IPS DF 4.7 (cell line): ENCODE measurements around the gene PICALM.

Experiments used
- DNase-seq: peaks from one replicate; pipeline ENCODE4 v3.0.0-alpha.2; 2013; ENCODE audit warnings: low spot score; ENCODE audit errors: extremely low read depth

PICALM gene

DNA sequence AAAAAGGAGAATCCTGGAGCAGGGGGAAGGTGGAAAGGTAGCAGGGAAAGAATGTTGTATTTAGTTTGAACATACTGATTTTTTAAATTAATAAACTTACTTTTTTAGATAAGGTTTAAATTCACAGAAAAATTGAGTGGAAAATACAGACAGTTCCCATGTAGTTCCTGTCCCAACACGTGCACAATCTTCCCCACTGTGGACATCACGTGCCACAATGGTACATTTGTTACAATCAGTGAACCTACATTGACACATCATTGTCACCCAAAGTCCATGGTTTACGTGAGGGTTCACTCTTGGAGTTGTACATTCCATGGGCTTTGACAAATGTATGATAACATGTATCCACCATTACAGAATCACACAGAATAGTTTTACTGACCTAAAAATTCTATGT lies 10.5 kb upstream of the PICALM start:
- no peak for DNase-seq

- no peak for DNase-seq
Measured at GRCh38 chr11:86073948-86074347, 5.1 kb upstream of the PICALM start.

GRCh38 chr11:86072211-86072610 lies 3.3 kb upstream of the PICALM start:
- DNase-seq = no peak

DNA sequence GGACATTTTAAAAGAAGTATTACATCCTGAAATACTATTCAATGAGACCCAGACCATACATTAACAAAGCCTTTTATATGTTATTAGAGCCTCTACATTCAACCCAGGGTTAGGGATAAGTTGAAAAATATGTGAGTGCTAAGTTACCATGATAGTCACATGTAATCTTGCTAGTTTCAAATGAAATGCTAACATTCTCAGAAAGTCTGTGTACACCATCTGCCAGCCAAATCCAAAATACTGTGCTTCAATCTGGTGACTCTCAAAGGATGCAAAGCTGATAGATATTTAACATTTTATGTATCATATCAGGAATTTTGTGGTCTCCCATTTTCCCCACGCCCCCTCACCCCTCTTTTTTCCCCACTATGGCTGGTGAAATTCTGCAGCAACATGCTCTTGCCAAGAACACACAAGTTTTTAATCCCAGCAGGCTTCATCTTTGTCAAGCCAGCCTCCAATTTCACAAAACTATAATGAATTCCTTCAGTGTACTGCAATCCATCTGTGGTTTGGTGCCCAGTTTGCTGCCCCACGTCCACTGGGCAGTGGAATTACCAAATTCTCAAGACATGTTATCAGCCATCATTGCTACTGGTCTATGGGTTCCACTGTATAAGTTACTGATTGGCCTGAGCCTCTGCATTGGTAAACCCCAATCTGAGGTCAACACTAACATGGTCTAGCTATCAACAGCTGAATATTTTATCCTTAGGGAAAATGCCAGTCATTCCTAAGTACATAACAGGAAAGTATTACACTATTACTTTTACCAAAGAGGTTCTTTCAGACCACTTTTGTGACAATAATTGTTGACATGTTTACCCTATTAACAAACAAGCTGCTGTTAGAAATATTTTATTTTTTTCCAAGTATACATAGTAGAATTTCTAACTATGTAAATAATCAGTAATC lies 1.5 kb upstream of the PICALM start:
- DNase-seq = no peak

DNA sequence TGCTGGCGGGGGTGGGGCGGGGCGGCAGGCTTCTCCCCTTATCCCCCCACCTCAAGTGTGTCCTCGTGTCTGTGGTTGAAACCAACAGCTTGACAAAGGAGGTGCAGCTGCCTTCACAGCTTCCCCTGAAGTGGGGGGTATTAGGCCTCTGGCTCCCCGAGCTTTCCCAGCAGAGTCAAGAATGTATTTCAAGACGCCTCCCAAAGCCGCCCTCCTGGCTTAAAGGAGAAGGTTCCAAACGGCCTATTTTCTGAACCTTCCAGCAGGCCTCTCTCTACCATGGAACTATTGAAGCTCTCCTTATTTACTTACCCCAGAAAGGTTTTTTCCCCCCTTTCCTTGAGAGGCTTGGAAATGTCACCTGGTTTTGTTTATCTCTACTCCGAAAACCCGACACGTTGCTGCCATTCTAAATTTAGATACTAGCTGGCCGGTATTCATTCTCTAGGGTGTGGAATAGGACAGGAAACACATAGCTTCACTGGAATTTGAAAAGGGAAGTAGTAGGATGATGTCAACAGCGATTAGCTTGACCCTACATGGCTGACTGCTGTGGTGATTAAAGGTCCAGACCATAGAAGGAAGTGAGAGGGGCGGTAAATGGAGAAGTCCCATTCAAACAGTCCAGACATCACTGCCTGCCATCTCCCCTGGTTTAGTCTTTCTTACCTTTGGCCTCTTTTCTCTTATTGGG lies 671 bp upstream of the PICALM start:
- peak; percentile 44 for DNase-seq

DNA sequence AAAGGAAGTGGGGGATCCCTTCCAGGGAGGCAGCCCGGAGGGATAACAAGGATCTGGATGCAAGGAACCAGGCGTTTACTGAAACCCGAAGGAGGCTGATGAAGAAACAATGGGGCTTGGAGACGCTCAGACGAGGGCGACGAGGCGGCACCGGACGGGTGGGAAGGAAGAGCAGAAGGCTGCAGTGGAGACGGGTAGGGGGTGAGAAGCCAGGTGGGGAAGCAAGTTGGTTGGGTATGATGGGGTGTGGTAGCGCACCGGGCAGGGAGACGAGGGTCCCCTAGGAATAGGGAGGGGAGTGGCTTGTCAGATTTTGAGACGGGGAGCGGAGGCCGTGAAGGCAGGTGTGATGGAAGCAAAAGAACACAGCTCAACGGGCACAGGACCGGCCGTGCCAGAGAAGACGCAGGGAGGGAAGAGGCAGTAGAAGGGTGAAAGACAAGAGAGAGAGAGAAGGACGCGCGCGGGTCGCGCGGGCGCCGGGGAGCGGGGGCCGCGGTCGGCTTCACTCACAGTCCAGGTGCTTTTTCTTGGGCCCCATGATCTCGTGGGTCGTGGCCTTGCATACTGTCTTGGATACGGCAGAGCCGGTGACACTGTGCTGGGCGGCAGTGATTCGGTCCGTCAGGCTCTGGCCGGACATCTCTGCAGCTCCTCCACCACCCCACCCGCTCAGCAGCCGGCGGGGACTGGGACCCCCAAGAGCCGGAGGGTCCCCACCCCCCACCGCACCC lies 579 bp downstream of the PICALM start:
- no peak for DNase-seq

- DNase-seq = no peak
Measured at GRCh38 chr11:86067851-86068137, 1.1 kb downstream of the PICALM start.

GRCh38 chr11:86067009-86067850 lies 1.7 kb downstream of the PICALM start:
- DNase-seq = no peak

- no peak for DNase-seq
Measured at GRCh38 chr11:86066657-86067008, 2.3 kb downstream of the PICALM start.

GRCh38 chr11:86066033-86066432 lies 2.9 kb downstream of the PICALM start:
- DNase-seq = no peak

DNA sequence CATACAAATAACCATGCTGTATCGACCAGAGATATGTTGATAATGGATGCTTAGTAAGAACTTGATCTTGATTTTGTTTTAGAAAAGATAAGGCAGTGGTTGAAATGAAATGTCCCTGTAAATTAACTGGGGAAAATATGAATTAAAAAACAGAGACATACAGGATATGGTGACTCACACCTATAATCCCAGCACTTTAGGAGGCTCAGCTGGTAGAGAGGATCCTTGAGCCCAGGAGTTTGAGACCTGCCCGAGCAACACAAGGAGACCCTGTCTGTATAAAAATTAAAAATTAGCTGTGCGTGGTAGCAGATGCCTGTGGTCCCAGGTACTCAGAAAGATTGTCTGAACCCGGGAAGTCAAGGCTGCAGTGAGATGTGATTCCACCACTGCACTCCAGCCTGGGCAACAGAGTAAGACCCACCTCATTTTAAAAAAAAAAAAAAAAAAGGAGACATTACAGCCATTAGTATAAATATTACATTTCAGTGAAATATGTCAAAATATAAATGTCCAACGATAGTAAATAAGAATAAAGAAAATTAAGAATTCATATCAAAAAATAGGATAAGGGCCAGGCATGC lies 4.6 kb downstream of the PICALM start:
- no peak for DNase-seq

GRCh38 chr11:86063536-86063935 lies 5.3 kb downstream of the PICALM start:
- DNase-seq = no peak

DNA sequence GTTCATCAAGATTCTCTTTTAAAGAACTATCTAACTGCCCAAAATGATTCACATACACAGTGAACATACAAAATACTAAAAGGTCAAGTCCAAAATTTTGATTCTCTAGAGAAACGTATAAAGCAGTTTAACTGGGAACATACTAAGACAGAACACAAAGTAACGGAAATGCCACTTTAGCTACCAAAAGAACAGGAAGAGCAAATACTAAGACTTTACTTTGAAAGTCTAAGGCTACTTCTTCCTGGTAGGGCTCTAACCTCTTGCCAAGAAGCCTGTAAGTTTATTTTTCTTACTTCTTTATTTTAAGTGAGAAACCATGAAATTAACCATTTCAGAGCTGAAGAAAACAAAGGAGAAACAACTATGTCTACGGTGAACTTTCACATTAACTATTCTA lies 6.2 kb downstream of the PICALM start:
- no peak for DNase-seq

GRCh38 chr11:86061483-86062205 lies 7.2 kb downstream of the PICALM start:
- no peak for DNase-seq

- DNase-seq = no peak
Measured at GRCh38 chr11:86060544-86060943, 8.3 kb downstream of the PICALM start.

- no peak for DNase-seq
Measured at GRCh38 chr11:86058360-86058759, 10.5 kb downstream of the PICALM start.

DNA sequence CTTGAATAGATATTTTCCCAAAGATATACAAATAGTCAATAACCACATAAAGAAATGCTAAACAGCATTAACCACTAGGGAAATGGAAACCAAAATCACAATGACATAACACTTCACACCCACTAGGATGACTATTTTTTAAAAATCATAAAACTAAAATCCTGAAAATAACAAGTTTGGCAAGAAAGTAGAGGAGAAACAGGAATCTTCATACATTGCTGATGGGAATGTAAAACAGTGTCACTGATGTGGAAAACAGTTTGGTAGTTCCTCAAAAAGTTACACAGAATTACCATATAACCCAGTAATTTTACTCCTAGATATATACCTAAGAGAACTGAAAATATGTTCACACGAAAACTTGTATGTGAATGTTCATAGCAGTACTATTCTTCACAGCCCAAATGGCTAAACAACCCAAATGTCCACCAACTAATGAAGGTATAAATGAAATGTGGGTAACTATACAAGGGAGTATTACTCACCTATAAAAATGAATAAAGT lies 12.5 kb downstream of the PICALM start:
- no peak for DNase-seq

DNA sequence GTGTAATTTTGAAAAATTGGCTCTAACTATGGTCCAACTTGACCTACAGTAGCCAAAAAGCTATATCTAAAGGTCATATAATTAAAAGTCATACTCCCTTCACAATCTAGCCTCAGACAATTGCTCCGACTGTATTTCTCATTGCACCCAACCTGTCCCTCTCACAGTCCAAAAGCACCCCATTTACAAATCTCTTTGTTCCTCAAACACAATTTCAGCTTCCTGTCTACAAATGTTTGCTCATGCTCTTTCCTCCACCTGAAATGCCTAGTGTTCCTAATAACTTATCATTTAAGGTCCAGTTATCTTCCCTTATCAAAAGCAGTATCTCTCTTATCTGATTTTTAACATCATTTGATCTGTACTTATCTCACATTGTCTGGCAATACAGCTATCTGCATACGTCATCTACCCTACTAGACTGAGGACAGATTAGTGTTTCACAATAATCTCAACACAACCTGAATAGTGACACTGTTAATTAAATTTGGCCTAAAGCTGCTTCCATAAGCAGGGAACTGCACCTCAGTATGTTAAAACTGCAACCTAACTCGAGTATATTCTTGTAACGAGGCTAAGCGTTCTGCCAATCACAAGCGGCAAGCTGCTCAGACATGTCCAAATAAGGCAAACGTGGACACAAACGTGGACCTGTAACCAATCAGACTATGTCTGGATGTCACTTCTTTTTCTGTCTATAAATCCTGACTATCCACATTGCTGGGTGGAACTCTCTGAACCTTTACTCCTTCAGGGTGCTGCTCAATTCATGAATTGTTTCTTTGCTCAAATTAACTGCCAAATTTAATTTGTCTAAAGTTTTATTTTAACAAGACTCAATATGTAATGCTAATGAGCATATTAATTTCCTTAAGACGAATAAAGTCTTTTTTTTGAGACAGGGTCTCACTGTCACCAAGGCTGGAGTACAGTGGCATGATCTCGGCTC lies 15.9 kb downstream of the PICALM start:
- no peak for DNase-seq

DNA sequence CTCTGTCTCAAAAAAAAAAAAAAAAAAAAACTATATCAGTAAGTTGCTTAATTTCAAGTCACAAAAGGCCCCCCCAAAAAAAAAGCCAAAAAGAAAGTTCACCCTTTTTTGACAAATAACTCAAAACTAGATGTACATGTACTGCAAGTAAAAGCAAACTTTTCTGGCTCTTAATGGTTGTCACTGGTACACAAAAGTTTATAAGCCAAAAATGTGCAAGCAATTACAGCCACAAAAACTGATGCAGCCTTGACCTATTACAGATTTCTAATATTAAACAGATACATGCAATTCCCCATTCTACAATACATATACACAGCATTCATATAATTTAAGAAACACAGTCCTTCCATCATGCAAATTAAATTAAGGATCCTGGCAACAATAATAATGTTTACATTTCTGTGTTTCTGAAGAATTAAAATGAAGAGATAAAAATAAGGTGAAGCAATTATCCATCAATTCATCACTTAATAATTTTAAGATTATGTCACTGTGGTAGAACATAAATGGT lies 18.6 kb downstream of the PICALM start:
- DNase-seq = no peak
